Right lobe of liver (tissue), 4 donors: ENCODE measurements around the gene UBE2E1.

Source experiments
- CTCF ChIP-seq, 4 donors: fragments of 200-600 bp in 3 of 4; fragments of 450-650 bp in 1 of 4; IDR thresholded peaks; one replicate each; pipeline versions ENCODE4 v1.5.1 to v1.8.0; 2016 to 2022; ENCODE audit warnings: antibody characterized with exemption in 4 of 4, mild to moderate bottlenecking in 2 of 4
- POLR2A ChIP-seq: fragments of 450-650 bp; IDR thresholded peaks from one replicate; pipeline ENCODE4 v1.6.1; 2017; ENCODE audit warnings: antibody characterized with exemption, mild to moderate bottlenecking
- donor health status: DM: no; HTN: no; CAD: no.
- donor health status: DM: no; HTN: no; CAD: no.
- donor health status: DM: no; HTN: yes; CAD: no.

GRCh38 chr3:23904545-23904944 lies 98.8 kb downstream of the UBE2E1 start:
- TF ChIP-seq CTCF (IDR thresholded peaks at IDR 0.05) (no peak), POLR2A (no peak)
